Lower leg skin (tissue), 4 donors: ENCODE results near the gene PCSK5. TPM values are rescaled to one million over a fixed set of nuclear protein-coding genes. Genes with fewer than 3 reads are reported as not detected.
"Not testable (repeated sequence)": the region's sequence is repeated elsewhere in the genome, so short reads cannot be mapped to it uniquely, and the experiment has no call there.

ENCODE experiments used
- DNase-seq, 2 donors: peaks; one replicate each; pipeline ENCODE4 v3.0.0-alpha.2; 2019; ENCODE audit warnings: low spot score in 2 of 2
- H3K4me3 ChIP-seq: fragments of 200-600 bp; sonication (generic); 2 replicates; pipeline ENCODE4 v1.5.1; 2017; ENCODE audit warnings: mild to moderate bottlenecking, low read depth; ENCODE audit not compliant: poor library complexity, severe bottlenecking
- POLR2A ChIP-seq, 2 donors: fragments of 450-650 bp; IDR thresholded peaks; one replicate each; pipeline ENCODE4 v1.6.1; 2016 to 2017; ENCODE audit warnings: antibody characterized with exemption in 2 of 2, mild to moderate bottlenecking in 1 of 2, moderate library complexity in 1 of 2
- WGBS, 2 donors: methylation state at CpG; one replicate each; pipeline ENCODE4 v1.1.5; 2018; 5-methylcytosine and 5-hydroxymethylcytosine counted together
- intact Hi-C: fragments of 100-400 bp; cut with DNase I; formaldehyde crosslinking; loops from one replicate; pipeline ENCODE4 v1.15.0; 2023; ENCODE audit warnings: low total_unique reads
- total RNA-seq, 4 donors: library from RNA; depleted of rRNA; stranded (reverse); fragments of >200 nt; gene quantifications; one replicate each; pipeline ENCODE4 v1.1.0, GENCODE V29; 2016
- TF ChIP-seq, protein P1 (sequence below), 3 donors: fragments of 450-650 bp; IDR thresholded peaks; one replicate each; pipeline ENCODE4 v1.5.1; 2016; ENCODE audit warnings: antibody characterized with exemption in 3 of 3, mild to moderate bottlenecking in 3 of 3, moderate library complexity in 2 of 3

PCSK5 gene
- total RNA-seq, 4 donors from 2014 or later = 6.4 to 10.8 (median 9.7) TPM

GRCh38 chr9:75866273-75866871, 24.1 kb upstream of the PCSK5 start:
- peak in 1 of 2 donors; percentile 49 for DNase-seq
- intact Hi-C loops = no loop called here
- TF ChIP-seq POLR2A (IDR thresholded peaks at IDR 0.05) = no peak
- TF ChIP-seq, protein P1, sequence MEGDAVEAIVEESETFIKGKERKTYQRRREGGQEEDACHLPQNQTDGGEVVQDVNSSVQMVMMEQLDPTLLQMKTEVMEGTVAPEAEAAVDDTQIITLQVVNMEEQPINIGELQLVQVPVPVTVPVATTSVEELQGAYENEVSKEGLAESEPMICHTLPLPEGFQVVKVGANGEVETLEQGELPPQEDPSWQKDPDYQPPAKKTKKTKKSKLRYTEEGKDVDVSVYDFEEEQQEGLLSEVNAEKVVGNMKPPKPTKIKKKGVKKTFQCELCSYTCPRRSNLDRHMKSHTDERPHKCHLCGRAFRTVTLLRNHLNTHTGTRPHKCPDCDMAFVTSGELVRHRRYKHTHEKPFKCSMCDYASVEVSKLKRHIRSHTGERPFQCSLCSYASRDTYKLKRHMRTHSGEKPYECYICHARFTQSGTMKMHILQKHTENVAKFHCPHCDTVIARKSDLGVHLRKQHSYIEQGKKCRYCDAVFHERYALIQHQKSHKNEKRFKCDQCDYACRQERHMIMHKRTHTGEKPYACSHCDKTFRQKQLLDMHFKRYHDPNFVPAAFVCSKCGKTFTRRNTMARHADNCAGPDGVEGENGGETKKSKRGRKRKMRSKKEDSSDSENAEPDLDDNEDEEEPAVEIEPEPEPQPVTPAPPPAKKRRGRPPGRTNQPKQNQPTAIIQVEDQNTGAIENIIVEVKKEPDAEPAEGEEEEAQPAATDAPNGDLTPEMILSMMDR (IDR thresholded peaks at IDR 0.05) = no peak
- WGBS, 2 donors = 42 to 47% methylated on average over 2 of the region's 2 CpGs
- no peak overlapping the region for H3K4me3 ChIP-seq

- 71 to 96% methylated on average over 2 of the region's 2 CpGs for WGBS, 2 donors
- intact Hi-C loops, DNase-seq, H3K4me3 ChIP-seq: not testable (repeated sequence)
Measured at GRCh38 chr9:75868526-75868925, 21.9 kb upstream of the PCSK5 start.

DNA sequence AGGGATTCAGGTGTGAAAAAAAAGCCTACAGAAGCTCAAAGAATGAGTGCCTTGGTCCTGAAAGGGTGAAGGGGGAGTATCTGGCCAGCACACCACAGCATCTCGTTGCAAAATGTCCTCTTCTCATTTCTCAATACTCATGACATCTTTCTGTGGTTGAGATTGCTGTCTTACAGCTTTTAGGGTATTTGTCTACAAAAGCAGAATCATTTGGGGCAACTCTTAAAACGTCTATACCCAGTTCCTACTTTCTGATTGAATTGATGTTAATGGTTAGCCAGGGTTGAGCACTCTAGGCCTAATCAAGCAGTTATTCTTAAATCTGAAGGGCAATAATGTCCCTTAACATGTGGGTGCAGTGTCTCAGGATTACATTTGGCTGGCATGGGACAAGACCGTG, 21.2 kb upstream of the PCSK5 start:
- intact Hi-C loops = no loop called here
- no peak overlapping the region for H3K4me3 ChIP-seq
- WGBS, 2 donors = 68 to 69% methylated on average over 3 of the region's 3 CpGs
- TF ChIP-seq, protein P1 (IDR thresholded peaks at IDR 0.05) = no peak
- no peak for TF ChIP-seq POLR2A (IDR thresholded peaks at IDR 0.05)
- no peak for DNase-seq

- intact Hi-C loops = no loop called here
- TF ChIP-seq POLR2A (IDR thresholded peaks at IDR 0.05) = no peak
- TF ChIP-seq, protein P1 (IDR thresholded peaks at IDR 0.05) = no peak
Measured at GRCh38 chr9:75870450-75870849, 20.0 kb upstream of the PCSK5 start.

DNA sequence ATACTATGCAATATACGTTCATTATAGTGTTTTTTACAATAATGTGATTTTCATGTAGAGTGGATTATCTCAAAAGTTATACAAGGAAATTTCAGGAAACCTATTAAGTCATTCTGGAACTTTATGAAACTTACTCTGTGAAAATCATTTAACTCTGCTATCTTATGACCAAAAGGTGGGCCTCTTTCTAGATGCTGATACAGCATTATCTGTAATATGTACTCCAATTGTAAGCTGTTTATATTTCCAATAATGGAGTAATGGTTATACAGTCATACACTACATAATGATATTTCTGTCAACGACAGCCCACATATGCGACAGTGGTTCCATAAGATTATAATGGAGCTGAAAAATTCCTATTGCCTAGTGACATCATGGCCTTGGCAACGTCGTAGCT, 18.8 kb upstream of the PCSK5 start:
- TF ChIP-seq, protein P1 (IDR thresholded peaks at IDR 0.05) = no peak
- TF ChIP-seq POLR2A (IDR thresholded peaks at IDR 0.05) = no peak
- intact Hi-C loops = no loop called here
- 86 to 92% methylated on average over 5 of the region's 5 CpGs for WGBS, 2 donors
- H3K4me3 ChIP-seq = no peak overlapping the region
- DNase-seq = no peak

More at GRCh38 chr9:75870450-75870849, 20.0 kb upstream of the PCSK5 start:
- 84 to 94% methylated on average over 1 of the region's 1 CpG for WGBS, 2 donors
- H3K4me3 ChIP-seq = no peak overlapping the region
- DNase-seq = no peak

DNA sequence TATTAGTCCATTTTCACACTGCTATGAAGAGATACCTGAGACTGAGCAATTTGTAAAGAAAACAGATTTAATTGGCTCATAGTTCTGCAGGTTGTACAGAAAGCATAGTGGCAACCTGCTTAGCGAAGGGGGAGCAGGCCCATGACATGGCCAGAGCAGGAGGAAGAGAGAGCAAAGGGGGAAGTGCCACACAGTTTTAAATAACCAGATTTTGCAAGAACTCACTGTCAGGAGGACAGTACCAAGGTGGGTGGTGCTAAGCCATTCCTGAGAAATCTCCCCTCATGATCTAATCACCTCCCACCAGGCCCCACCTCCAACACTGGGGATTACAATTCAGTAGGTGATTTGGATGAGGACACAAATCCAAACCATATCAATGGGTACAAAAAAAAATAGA, 16.8 kb upstream of the PCSK5 start:
- no peak for DNase-seq
- TF ChIP-seq, protein P1 (IDR thresholded peaks at IDR 0.05) = no peak
- TF ChIP-seq POLR2A (IDR thresholded peaks at IDR 0.05) = no peak
- intact Hi-C loops = no loop called here
- WGBS, 2 donors = 82 to 87% methylated on average over 1 of the region's 1 CpG
- no peak overlapping the region for H3K4me3 ChIP-seq
